Osteocyte (in vitro differentiated cells): ENCODE results near the gene NTN1. TPM values are rescaled to one million over a fixed set of nuclear protein-coding genes. Genes with fewer than 3 reads are reported as not detected.
A peak's percentile ranks its signal among the peaks of the same experiment; 100 is the strongest.

Source experiments
- DNase-seq: peaks from one replicate; pipeline ENCODE4 v3.0.0; 2021; ENCODE audit warnings: mixed read lengths; ENCODE audit not compliant: unreplicated experiment; ENCODE audit errors: extremely low spot score
- H3K27ac Mint-ChIP-seq: one replicate; pipeline ENCODE4 v1.8.0; 2021; ENCODE audit warnings: mild to moderate bottlenecking, mixed read lengths; ENCODE audit not compliant: unreplicated experiment
- H3K27me3 Mint-ChIP-seq: one replicate; pipeline ENCODE4 v1.8.0; 2021; ENCODE audit warnings: mixed read lengths; ENCODE audit not compliant: unreplicated experiment
- H3K36me3 Mint-ChIP-seq: one replicate; pipeline ENCODE4 v1.8.0; 2021; ENCODE audit warnings: mixed read lengths; ENCODE audit not compliant: unreplicated experiment
- H3K4me1 Mint-ChIP-seq: one replicate; pipeline ENCODE4 v1.8.0; 2021; ENCODE audit warnings: mixed read lengths; ENCODE audit not compliant: unreplicated experiment
- H3K4me3 Mint-ChIP-seq: one replicate; pipeline ENCODE4 v1.8.0; 2021; ENCODE audit warnings: mild to moderate bottlenecking, moderate library complexity, mixed read lengths; ENCODE audit not compliant: unreplicated experiment
- H3K9me3 Mint-ChIP-seq: one replicate; pipeline ENCODE4 v1.8.0; 2021; ENCODE audit warnings: mixed read lengths; ENCODE audit not compliant: unreplicated experiment
- total RNA-seq: library from RNA; stranded (reverse); gene quantifications from 2 replicates; pipeline ENCODE4 v1.2.1, GENCODE V29; 2021
- TF ChIP-seq, protein P1 (sequence below): fragments of 200-600 bp; sonication (generic); IDR thresholded peaks from 2 replicates; pipeline ENCODE4 v1.5.0; 2021; ENCODE audit warnings: antibody characterized with exemption, mild to moderate bottlenecking, moderate library complexity

Gene NTN1
- total RNA-seq, 1 donor from 2014 or later = 21.4 TPM

DNA sequence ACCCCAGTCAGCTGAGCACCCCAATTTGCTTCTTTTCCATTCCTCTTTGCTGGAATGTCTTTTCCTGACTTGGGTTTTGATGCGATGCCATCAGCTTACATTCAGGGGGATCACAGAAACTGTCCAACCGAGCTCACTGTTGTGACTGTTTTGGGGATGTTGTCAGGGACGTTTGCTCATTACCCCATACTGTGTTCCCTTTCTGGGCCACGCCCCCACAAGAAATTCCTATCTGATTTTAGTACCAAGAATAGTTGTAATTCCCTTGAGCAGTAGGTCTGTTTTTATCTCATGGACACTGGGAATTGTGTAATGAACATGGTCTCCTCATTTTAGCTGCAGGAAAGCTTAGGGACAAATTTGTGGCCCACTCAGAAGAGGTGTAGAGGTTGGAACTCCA lies 2.6 kb upstream of the NTN1 start:
- DNase-seq = no peak
- H3K27me3 Mint-ChIP-seq = peaks cover 29% of the 10 kb centered on the region
- no peaks in the 10 kb centered on the region for H3K9me3 Mint-ChIP-seq
- H3K27ac Mint-ChIP-seq = no peak overlapping the region
- H3K4me3 Mint-ChIP-seq = no peak overlapping the region
- TF ChIP-seq, protein P1, sequence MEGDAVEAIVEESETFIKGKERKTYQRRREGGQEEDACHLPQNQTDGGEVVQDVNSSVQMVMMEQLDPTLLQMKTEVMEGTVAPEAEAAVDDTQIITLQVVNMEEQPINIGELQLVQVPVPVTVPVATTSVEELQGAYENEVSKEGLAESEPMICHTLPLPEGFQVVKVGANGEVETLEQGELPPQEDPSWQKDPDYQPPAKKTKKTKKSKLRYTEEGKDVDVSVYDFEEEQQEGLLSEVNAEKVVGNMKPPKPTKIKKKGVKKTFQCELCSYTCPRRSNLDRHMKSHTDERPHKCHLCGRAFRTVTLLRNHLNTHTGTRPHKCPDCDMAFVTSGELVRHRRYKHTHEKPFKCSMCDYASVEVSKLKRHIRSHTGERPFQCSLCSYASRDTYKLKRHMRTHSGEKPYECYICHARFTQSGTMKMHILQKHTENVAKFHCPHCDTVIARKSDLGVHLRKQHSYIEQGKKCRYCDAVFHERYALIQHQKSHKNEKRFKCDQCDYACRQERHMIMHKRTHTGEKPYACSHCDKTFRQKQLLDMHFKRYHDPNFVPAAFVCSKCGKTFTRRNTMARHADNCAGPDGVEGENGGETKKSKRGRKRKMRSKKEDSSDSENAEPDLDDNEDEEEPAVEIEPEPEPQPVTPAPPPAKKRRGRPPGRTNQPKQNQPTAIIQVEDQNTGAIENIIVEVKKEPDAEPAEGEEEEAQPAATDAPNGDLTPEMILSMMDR = no peak
- H3K4me1 Mint-ChIP-seq = peaks cover 6% of the 10 kb centered on the region
- peaks cover 3% of the 10 kb centered on the region for H3K36me3 Mint-ChIP-seq

DNA sequence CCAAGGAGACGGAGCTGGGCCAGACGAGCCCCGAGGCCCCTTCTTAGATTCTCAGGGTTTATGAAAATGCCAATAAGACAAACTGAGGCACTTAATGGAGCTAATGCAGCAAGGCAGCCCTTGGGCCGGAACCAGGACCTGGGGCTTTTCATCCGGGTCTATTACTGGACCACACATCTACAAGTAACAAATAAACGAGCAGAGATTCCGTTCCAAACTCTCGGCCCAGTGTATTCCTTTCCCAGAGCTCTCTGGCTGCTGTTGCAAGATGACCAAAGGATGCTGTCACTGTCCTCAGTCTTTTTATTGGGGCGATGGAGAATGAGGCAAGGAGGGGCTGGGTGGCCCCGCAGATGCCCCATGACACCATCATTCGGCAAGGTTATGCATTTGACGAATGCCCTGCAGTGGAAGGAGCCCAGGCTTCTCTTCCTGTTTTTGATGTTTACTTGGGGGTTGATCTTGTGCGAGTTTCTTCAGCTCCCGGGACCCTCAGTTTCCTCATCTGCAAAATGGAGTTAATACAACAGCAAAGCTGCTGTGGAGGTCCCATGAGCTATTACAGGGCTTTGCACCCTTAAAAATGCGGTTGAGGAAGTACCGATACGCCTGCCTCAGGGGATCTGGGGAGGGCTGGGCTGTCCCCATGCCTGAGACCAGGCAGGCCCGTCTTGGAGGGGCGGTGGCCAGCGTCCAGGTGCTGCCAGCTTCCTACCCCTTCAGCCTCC lies 1.1 kb upstream of the NTN1 start:
- Mint-ChIP-seq H3K4me1 (peaks cover 9% of the 10 kb centered on the region), H3K27me3 (peaks cover 36% of the 10 kb centered on the region), H3K4me3 (peak overlapping the region; percentile 80), H3K27ac (no peak overlapping the region), H3K9me3 (no peaks in the 10 kb centered on the region), H3K36me3 (peaks cover 8% of the 10 kb centered on the region)
- TF ChIP-seq, protein P1 = no peak
- no peak for DNase-seq

DNA sequence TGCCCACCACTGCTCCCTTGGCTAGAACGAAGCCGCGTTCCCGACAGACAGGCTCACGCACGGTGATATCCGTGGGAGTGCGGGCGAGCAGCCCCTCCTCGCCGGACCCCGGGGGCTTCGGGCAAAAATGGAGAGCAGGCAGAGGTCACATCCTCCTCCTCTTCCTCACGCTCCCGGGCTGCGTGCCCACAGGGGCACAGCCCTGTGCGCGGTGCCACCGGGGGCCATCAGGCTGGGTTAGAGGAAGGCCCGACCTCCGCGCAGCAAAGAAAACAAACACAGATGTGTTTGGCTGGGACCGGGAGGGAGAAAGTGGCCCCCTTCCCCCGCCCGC lies 519 bp upstream of the NTN1 start:
- no peak for DNase-seq
- peaks cover 38% of the 10 kb centered on the region for H3K27me3 Mint-ChIP-seq
- TF ChIP-seq, protein P1 = no peak
- H3K27ac Mint-ChIP-seq = no peak overlapping the region
- peaks cover 9% of the 10 kb centered on the region for H3K4me1 Mint-ChIP-seq
- peak overlapping the region; percentile 80 for H3K4me3 Mint-ChIP-seq
- H3K9me3 Mint-ChIP-seq = no peaks in the 10 kb centered on the region
- H3K36me3 Mint-ChIP-seq = peaks cover 8% of the 10 kb centered on the region

DNA sequence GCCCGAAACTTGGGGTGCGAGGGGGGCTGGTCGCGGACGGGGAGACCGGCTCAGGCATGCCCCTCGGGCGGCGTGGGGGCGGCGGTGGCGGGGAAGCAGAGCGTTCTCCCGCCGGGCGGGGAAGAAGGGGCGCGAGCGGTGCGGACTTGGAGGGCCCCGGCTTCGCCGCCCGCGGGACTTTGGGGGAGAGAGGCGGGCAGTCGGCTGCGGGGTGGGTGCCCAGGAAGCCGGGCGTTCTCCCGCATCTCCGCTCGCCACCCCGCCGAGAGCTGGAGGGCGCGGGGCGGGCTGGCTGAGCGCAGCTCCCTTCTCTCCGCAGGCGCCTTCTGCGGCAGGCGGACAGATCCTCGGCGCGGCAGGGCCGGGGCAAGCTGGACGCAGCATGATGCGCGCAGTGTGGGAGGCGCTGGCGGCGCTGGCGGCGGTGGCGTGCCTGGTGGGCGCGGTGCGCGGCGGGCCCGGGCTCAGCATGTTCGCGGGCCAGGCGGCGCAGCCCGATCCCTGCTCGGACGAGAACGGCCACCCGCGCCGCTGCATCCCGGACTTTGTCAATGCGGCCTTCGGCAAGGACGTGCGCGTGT lies 772 bp downstream of the NTN1 start:
- H3K4me1 Mint-ChIP-seq = peaks cover 9% of the 10 kb centered on the region
- TF ChIP-seq, protein P1 = no peak
- peak; percentile 87 for DNase-seq
- peaks cover 8% of the 10 kb centered on the region for H3K36me3 Mint-ChIP-seq
- no peaks in the 10 kb centered on the region for H3K9me3 Mint-ChIP-seq
- peaks cover 49% of the 10 kb centered on the region for H3K27me3 Mint-ChIP-seq
- H3K27ac Mint-ChIP-seq = no peak overlapping the region
- H3K4me3 Mint-ChIP-seq = peak overlapping the region; percentile 88

DNA sequence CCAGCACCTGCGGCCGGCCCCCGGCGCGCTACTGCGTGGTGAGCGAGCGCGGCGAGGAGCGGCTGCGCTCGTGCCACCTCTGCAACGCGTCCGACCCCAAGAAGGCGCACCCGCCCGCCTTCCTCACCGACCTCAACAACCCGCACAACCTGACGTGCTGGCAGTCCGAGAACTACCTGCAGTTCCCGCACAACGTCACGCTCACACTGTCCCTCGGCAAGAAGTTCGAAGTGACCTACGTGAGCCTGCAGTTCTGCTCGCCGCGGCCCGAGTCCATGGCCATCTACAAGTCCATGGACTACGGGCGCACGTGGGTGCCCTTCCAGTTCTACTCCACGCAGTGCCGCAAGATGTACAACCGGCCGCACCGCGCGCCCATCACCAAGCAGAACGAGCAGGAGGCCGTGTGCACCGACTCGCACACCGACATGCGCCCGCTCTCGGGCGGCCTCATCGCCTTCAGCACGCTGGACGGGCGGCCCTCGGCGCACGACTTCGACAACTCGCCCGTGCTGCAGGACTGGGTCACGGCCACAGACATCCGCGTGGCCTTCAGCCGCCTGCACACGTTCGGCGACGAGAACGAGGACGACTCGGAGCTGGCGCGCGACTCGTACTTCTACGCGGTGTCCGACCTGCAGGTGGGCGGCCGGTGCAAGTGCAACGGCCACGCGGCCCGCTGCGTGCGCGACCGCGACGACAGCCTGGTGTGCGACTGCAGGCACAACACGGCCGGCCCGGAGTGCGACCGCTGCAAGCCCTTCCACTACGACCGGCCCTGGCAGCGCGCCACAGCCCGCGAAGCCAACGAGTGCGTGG lies 1.5 kb downstream of the NTN1 start:
- DNase-seq = peak; percentile 81
- Mint-ChIP-seq H3K27ac (peak overlapping the region; percentile 38), H3K36me3 (peaks cover 8% of the 10 kb centered on the region), H3K9me3 (no peaks in the 10 kb centered on the region), H3K27me3 (peaks cover 52% of the 10 kb centered on the region), H3K4me3 (peak overlapping the region; percentile 88), H3K4me1 (peaks cover 9% of the 10 kb centered on the region)
- TF ChIP-seq, protein P1 = no peak
